Measurements from ENCODE around the gene PPY.

PPY gene

DNA sequence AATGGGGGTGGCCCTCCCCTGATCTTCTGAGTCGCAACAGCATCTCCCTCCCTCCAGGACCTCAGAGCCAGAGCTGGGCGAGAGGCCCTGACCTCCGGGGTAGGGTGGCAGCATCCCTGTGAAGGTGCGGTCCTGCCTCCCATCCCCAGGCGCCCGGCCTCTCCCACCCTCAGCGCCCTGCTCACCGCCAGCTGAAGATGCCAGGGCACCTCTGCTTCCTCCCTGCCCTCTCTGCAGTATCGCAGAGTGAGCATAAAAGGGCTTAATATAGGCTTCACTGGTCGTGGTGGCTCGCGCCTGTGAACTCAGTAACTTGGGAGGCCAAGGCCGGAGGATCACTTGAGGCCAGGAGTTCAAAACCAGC lies 24.3 kb downstream of the PPY start:
- Histone ChIP-seq H3K4me2 (ENCODE audit: low read length) (no peak overlapping the region), H2AFZ (peak overlapping the region; percentile 31), H3K9ac (no peak overlapping the region), H3K79me2 (no peaks in the 10 kb centered on the region), H3K27me3 (ENCODE audit: control insufficient read depth, insufficient read depth, low read length) (no peaks in the 10 kb centered on the region), H3K4me3 (ENCODE audit: low read depth, low read length) (no peak overlapping the region), H3K36me3 (ENCODE audit: control insufficient read depth, insufficient read depth, low read length) (no peaks in the 10 kb centered on the region), H3K4me1 (peaks cover 8% of the 10 kb centered on the region), H3K9me3 (ENCODE audit: control insufficient read depth, low read length) (no peaks in the 10 kb centered on the region), H3K27ac (no peak overlapping the region)
- TF ChIP-seq, protein P1, sequence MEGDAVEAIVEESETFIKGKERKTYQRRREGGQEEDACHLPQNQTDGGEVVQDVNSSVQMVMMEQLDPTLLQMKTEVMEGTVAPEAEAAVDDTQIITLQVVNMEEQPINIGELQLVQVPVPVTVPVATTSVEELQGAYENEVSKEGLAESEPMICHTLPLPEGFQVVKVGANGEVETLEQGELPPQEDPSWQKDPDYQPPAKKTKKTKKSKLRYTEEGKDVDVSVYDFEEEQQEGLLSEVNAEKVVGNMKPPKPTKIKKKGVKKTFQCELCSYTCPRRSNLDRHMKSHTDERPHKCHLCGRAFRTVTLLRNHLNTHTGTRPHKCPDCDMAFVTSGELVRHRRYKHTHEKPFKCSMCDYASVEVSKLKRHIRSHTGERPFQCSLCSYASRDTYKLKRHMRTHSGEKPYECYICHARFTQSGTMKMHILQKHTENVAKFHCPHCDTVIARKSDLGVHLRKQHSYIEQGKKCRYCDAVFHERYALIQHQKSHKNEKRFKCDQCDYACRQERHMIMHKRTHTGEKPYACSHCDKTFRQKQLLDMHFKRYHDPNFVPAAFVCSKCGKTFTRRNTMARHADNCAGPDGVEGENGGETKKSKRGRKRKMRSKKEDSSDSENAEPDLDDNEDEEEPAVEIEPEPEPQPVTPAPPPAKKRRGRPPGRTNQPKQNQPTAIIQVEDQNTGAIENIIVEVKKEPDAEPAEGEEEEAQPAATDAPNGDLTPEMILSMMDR (IDR thresholded peaks at IDR 0.05): no peak

DNA sequence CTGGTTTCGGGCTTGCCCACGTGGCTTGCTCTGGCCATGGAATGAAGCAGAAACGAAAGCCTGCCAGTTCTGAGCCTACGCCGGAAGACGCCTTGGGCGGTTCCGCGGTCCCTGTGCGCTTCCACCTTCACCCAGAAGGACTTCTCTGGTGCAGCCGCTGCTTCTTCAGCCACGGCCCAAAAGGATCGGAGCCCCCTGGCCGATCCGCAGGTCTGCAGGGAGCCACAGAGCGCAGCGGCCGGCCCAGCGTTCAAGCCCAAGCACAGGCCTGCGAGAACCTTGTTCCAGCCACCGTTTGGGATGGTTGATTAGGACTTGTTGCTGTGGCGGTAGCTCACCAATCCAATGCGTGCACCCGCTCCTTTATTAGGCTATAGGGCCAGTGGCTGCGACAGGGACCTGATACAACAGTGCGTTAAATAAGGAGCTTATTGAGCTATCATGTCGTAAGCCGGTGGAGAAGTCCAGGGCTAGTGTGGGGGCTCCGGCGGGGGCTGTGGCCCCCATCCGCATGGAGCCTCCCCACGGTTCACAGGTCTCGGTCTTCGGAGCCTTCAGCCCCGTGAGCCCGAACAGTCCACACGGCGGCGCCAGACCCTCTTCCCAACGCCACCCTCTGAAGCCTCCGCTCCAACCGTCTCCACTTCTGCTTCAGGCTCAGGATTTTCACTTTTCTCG lies 24.8 kb downstream of the PPY start:
- H3K27me3 ChIP-seq (ENCODE audit: control insufficient read depth, insufficient read depth, low read length): no peaks in the 10 kb centered on the region
- no peak overlapping the region for H3K4me3 ChIP-seq (ENCODE audit: low read depth, low read length)
- H3K9ac ChIP-seq: no peak overlapping the region
- no peaks in the 10 kb centered on the region for H3K36me3 ChIP-seq (ENCODE audit: control insufficient read depth, insufficient read depth, low read length)
- TF ChIP-seq, protein P1 (IDR thresholded peaks at IDR 0.05): peak; percentile 35
- H3K4me2 ChIP-seq (ENCODE audit: low read length): no peak overlapping the region
- no peaks in the 10 kb centered on the region for H3K9me3 ChIP-seq (ENCODE audit: control insufficient read depth, low read length)
- H2AFZ ChIP-seq: peak overlapping the region; percentile 40
- no peaks in the 10 kb centered on the region for H3K79me2 ChIP-seq
- H3K4me1 ChIP-seq: peaks cover 8% of the 10 kb centered on the region
- no peak overlapping the region for H3K27ac ChIP-seq

DNA sequence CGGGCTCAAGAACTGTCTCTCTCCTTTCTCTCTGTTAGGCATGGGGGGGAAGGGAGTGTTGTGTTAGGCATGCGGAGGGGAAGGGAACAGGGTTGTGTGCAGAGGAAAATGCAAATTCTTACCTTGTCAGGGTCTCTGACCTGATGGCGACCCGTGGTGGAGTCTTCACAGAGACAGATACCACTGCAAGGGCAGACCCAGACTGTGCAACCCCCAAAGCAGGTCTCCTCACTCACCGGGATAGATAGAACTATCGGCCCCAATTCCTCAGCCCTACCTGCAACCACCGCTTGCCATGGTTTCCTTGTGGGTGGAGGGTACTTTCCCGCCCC lies 25.3 kb downstream of the PPY start:
- Histone ChIP-seq H3K36me3 (ENCODE audit: control insufficient read depth, insufficient read depth, low read length) (no peaks in the 10 kb centered on the region), H3K9ac (no peak overlapping the region), H3K4me2 (ENCODE audit: low read length) (no peak overlapping the region), H2AFZ (peak overlapping the region; percentile 40), H3K79me2 (no peaks in the 10 kb centered on the region), H3K9me3 (ENCODE audit: control insufficient read depth, low read length) (no peaks in the 10 kb centered on the region), H3K4me3 (ENCODE audit: low read depth, low read length) (no peak overlapping the region), H3K27me3 (ENCODE audit: control insufficient read depth, insufficient read depth, low read length) (no peaks in the 10 kb centered on the region), H3K27ac (no peak overlapping the region), H3K4me1 (peaks cover 12% of the 10 kb centered on the region)
- TF ChIP-seq, protein P1 (IDR thresholded peaks at IDR 0.05): no peak

DNA sequence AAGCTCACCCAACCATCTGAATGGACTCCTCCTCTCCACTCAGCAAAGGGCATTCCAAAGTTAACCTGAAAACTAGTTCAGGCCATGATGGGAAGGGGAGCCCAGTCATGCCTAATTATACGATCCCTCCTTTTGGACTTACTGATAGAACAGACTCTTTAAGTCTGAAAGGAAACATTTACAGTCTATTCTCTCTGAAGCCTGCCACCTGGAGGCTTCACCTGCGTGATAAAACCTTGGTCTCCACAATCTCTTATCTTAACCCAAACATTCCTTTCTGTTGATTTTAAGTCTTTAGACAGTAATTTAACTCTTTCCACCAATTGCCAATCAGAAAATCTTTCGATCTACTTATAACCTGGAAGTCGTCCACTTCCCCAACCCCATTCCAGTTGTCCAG lies 25.9 kb downstream of the PPY start:
- H2AFZ ChIP-seq: no peak overlapping the region
- no peaks in the 10 kb centered on the region for H3K27me3 ChIP-seq (ENCODE audit: control insufficient read depth, insufficient read depth, low read length)
- H3K9ac ChIP-seq: no peak overlapping the region
- H3K4me1 ChIP-seq: peaks cover 18% of the 10 kb centered on the region
- no peak overlapping the region for H3K4me3 ChIP-seq (ENCODE audit: low read depth, low read length)
- no peaks in the 10 kb centered on the region for H3K36me3 ChIP-seq (ENCODE audit: control insufficient read depth, insufficient read depth, low read length)
- H3K9me3 ChIP-seq (ENCODE audit: control insufficient read depth, low read length): no peaks in the 10 kb centered on the region
- H3K79me2 ChIP-seq: no peaks in the 10 kb centered on the region
- no peak overlapping the region for H3K27ac ChIP-seq
- H3K4me2 ChIP-seq (ENCODE audit: low read length): no peak overlapping the region
- TF ChIP-seq, protein P1 (IDR thresholded peaks at IDR 0.05): no peak

DNA sequence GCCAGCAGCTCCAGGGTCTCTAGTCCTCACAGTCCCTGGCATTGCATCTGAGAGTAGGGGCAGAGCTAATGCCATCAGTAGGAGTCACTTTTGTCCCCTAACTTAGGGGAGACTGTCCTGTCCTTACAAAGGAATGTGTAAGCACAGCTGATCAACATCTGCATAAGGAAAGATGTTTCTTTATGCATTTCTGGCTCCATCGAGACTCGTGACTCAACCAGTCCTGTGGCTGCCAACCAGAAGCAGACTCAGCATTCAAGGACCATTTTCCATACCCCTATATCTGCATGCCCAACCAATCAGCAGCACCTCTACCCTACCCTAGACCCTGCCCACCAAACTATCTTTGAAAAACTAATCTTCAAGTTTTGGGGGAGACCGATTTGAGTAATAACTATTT lies 26.7 kb downstream of the PPY start:
- Histone ChIP-seq H3K9me3 (ENCODE audit: control insufficient read depth, low read length) (no peaks in the 10 kb centered on the region), H3K27me3 (ENCODE audit: control insufficient read depth, insufficient read depth, low read length) (no peaks in the 10 kb centered on the region), H3K4me1 (peaks cover 20% of the 10 kb centered on the region), H2AFZ (no peak overlapping the region), H3K4me2 (ENCODE audit: low read length) (no peak overlapping the region), H3K36me3 (ENCODE audit: control insufficient read depth, insufficient read depth, low read length) (no peaks in the 10 kb centered on the region), H3K27ac (no peak overlapping the region), H3K4me3 (ENCODE audit: low read depth, low read length) (no peak overlapping the region), H3K79me2 (no peaks in the 10 kb centered on the region), H3K9ac (no peak overlapping the region)
- TF ChIP-seq, protein P1 (IDR thresholded peaks at IDR 0.05): no peak
